ENCODE measurements around the gene MITF.

Gene MITF

GRCh38 chr3:69842351-69842750, 103.1 kb downstream of the MITF start:
- DNase-seq = no peak

- no peak for DNase-seq
Measured at GRCh38 chr3:69842789-69843188, 103.5 kb downstream of the MITF start.

GRCh38 chr3:69844706-69845105, 105.4 kb downstream of the MITF start:
- no peak for DNase-seq

GRCh38 chr3:69847303-69847702, 108.0 kb downstream of the MITF start:
- no peak for DNase-seq

- no peak for DNase-seq
Measured at GRCh38 chr3:69848113-69848512, 108.8 kb downstream of the MITF start.

GRCh38 chr3:69850849-69851248, 111.6 kb downstream of the MITF start:
- no peak for DNase-seq

- DNase-seq = no peak
Measured at GRCh38 chr3:69853027-69853426, 113.8 kb downstream of the MITF start.

GRCh38 chr3:69855436-69856162, 116.3 kb downstream of the MITF start:
- no peak for DNase-seq

- DNase-seq = no peak
Measured at GRCh38 chr3:69856965-69857705, 117.9 kb downstream of the MITF start.

GRCh38 chr3:69861556-69861955, 122.3 kb downstream of the MITF start:
- DNase-seq = no peak

GRCh38 chr3:69864141-69864540, 124.9 kb downstream of the MITF start:
- no peak for DNase-seq

- DNase-seq = no peak
Measured at GRCh38 chr3:69864766-69865165, 125.5 kb downstream of the MITF start.

- no peak for DNase-seq
Measured at GRCh38 chr3:69865925-69866679, 126.8 kb downstream of the MITF start.

- DNase-seq = no peak
Measured at GRCh38 chr3:69866988-69867720, 127.9 kb downstream of the MITF start.

- DNase-seq = no peak
Measured at GRCh38 chr3:69867941-69868505, 128.8 kb downstream of the MITF start.

- no peak for DNase-seq
Measured at GRCh38 chr3:69868841-69869420, 129.7 kb downstream of the MITF start.

- no peak for DNase-seq
Measured at GRCh38 chr3:69869643-69870042, 130.4 kb downstream of the MITF start.

- DNase-seq = no peak
Measured at GRCh38 chr3:69871251-69871650, 132.0 kb downstream of the MITF start.

GRCh38 chr3:69871868-69872267, 132.6 kb downstream of the MITF start:
- no peak for DNase-seq

GRCh38 chr3:69872783-69873378, 133.6 kb downstream of the MITF start:
- no peak for DNase-seq

GRCh38 chr3:69876073-69876472, 136.8 kb downstream of the MITF start:
- no peak for DNase-seq

GRCh38 chr3:69878254-69878653, 139.0 kb downstream of the MITF start:
- no peak for DNase-seq
